Thymus (tissue), 11 donors: ENCODE results near the gene SEL1L3. TPM values are rescaled to one million over a fixed set of nuclear protein-coding genes. Genes with fewer than 3 reads are reported as not detected.

Experiments used
- DNase-seq, 9 donors: peaks; one replicate each; pipeline ENCODE4 v3.0.0-alpha.2; 2013; ENCODE audit warnings: low spot score in 9 of 9, low read depth in 6 of 9, missing footprints in 1 of 9
- H3K27ac ChIP-seq, 2 donors: one replicate each; pipeline ENCODE4 v1.5.1; 2013; ENCODE audit warnings: control low read depth in 1 of 2, low read depth in 1 of 2, low read length in 1 of 2, mild to moderate bottlenecking in 1 of 2, moderate library complexity in 1 of 2
- H3K27me3 ChIP-seq, 2 donors: one replicate each; pipeline ENCODE4 v1.5.1; 2013; ENCODE audit warnings: low read length in 1 of 2; ENCODE audit not compliant: control insufficient read depth in 2 of 2, insufficient read depth in 1 of 2
- H3K36me3 ChIP-seq, 2 donors: one replicate each; pipeline ENCODE4 v1.5.1; 2013; ENCODE audit warnings: low read length in 1 of 2, mild to moderate bottlenecking in 1 of 2, moderate library complexity in 1 of 2; ENCODE audit not compliant: control insufficient read depth in 2 of 2, insufficient read depth in 2 of 2
- H3K4me1 ChIP-seq, 2 donors: one replicate each; pipeline ENCODE4 v1.5.1; 2013; ENCODE audit warnings: low read length in 2 of 2; ENCODE audit not compliant: control insufficient read depth in 2 of 2, insufficient read depth in 2 of 2
- H3K4me3 ChIP-seq, 2 donors: one replicate each; pipeline ENCODE4 v1.5.1; 2013; ENCODE audit warnings: low read length in 2 of 2, control low read depth in 1 of 2, mild to moderate bottlenecking in 1 of 2
- H3K9me3 ChIP-seq, 2 donors: one replicate each; pipeline ENCODE4 v1.5.1; 2013; ENCODE audit warnings: low read length in 1 of 2, mild to moderate bottlenecking in 1 of 2; ENCODE audit not compliant: control insufficient read depth in 2 of 2, insufficient read depth in 1 of 2
- WGBS: extraction: QIAGEN DNeasy Blood & Tissue Kit; methylation state at CpG from one replicate; pipeline ENCODE4 v1.1.7; 2013; 5-methylcytosine and 5-hydroxymethylcytosine counted together
- polyA plus RNA-seq: library from polyadenylated mRNA; stranded (reverse); fragments of 200-250 nt; gene quantifications from one replicate; pipeline ENCODE4 v1.2.3, GENCODE V29; 2013
- total RNA-seq: library from RNA; stranded (reverse); fragments of 120-200 nt; gene quantifications from one replicate; pipeline ENCODE4 v1.2.4, GENCODE V29; 2013
- donor health status: healthy.

Gene SEL1L3
- total and polyA plus RNA-seq, 2 donors, result 6.8 to 27.4 TPM

GRCh38 chr4:25818876-25819275 lies 43.9 kb downstream of the SEL1L3 start:
- no peaks in the 10 kb centered on the region for H3K4me1 ChIP-seq
- no peak overlapping the region for H3K4me3 ChIP-seq
- no peaks in the 10 kb centered on the region for H3K36me3 ChIP-seq
- DNase-seq, result no peak
- H3K27ac ChIP-seq, result no peak overlapping the region
- H3K9me3 ChIP-seq, result no peaks in the 10 kb centered on the region
- WGBS, result 85% methylated on average over 4 of the region's 4 CpGs
- H3K27me3 ChIP-seq, result no peaks in the 10 kb centered on the region

- Histone ChIP-seq H3K9me3 (no peaks in the 10 kb centered on the region), H3K27me3 (no peaks in the 10 kb centered on the region), H3K4me1 (no peaks in the 10 kb centered on the region), H3K36me3 (no peaks in the 10 kb centered on the region), H3K27ac (no peak overlapping the region), H3K4me3 (no peak overlapping the region)
- no peak for DNase-seq
- WGBS, result 98% methylated on average over 2 of the region's 2 CpGs
These were observed 44.4 kb downstream of the SEL1L3 start for GRCh38 chr4:25818371-25818871.

- H3K36me3 ChIP-seq, result no peaks in the 10 kb centered on the region
- WGBS, result 94% methylated on average over 8 of the region's 8 CpGs
These were observed 45.6 kb downstream of the SEL1L3 start for GRCh38 chr4:25817059-25817681.

GRCh38 chr4:25816591-25817058 lies 46.2 kb downstream of the SEL1L3 start:
- WGBS, result 97% methylated on average over 2 of the region's 2 CpGs
- H3K27ac ChIP-seq, result no peak overlapping the region
- H3K4me1 ChIP-seq, result no peaks in the 10 kb centered on the region
- no peaks in the 10 kb centered on the region for H3K27me3 ChIP-seq
- H3K4me3 ChIP-seq, result no peak overlapping the region
- no peaks in the 10 kb centered on the region for H3K36me3 ChIP-seq
- H3K9me3 ChIP-seq, result no peaks in the 10 kb centered on the region
- DNase-seq, result no peak

More at GRCh38 chr4:25817059-25817681, 45.6 kb downstream of the SEL1L3 start:
- H3K4me3 ChIP-seq, result no peak overlapping the region
- no peaks in the 10 kb centered on the region for H3K9me3 ChIP-seq
- DNase-seq, result no peak
- H3K27ac ChIP-seq, result no peak overlapping the region
- H3K27me3 ChIP-seq, result no peaks in the 10 kb centered on the region
- H3K4me1 ChIP-seq, result no peaks in the 10 kb centered on the region

- H3K27ac ChIP-seq, result no peak overlapping the region
- H3K4me3 ChIP-seq, result no peak overlapping the region
- H3K36me3 ChIP-seq, result no peaks in the 10 kb centered on the region
- no peaks in the 10 kb centered on the region for H3K27me3 ChIP-seq
- no peaks in the 10 kb centered on the region for H3K4me1 ChIP-seq
- no peak for DNase-seq
- H3K9me3 ChIP-seq, result no peaks in the 10 kb centered on the region
- 98% methylated on average over 5 of the region's 5 CpGs for WGBS
These were observed 47.2 kb downstream of the SEL1L3 start for GRCh38 chr4:25815586-25815985.

GRCh38 chr4:25814301-25815136 lies 48.3 kb downstream of the SEL1L3 start:
- peak in 1 of 9 donors; percentile 20 for DNase-seq
- no peak overlapping the region for H3K4me3 ChIP-seq
- no peaks in the 10 kb centered on the region for H3K9me3 ChIP-seq
- WGBS, result 86% methylated on average over 13 of the region's 13 CpGs
- H3K36me3 ChIP-seq, result no peaks in the 10 kb centered on the region
- no peaks in the 10 kb centered on the region for H3K27me3 ChIP-seq
- no peak overlapping the region for H3K27ac ChIP-seq
- no peaks in the 10 kb centered on the region for H3K4me1 ChIP-seq

- 90% methylated on average over 9 of the region's 9 CpGs for WGBS
- Histone ChIP-seq H3K4me3 (no peak overlapping the region), H3K27ac (no peak overlapping the region), H3K36me3 (no peaks in the 10 kb centered on the region), H3K9me3 (no peaks in the 10 kb centered on the region), H3K27me3 (no peaks in the 10 kb centered on the region), H3K4me1 (no peaks in the 10 kb centered on the region)
- DNase-seq, result no peak
These were observed 49.2 kb downstream of the SEL1L3 start for GRCh38 chr4:25813448-25814106.

GRCh38 chr4:25811841-25812240 lies 50.9 kb downstream of the SEL1L3 start:
- Histone ChIP-seq H3K9me3 (no peaks in the 10 kb centered on the region), H3K27ac (no peak overlapping the region), H3K4me1 (no peaks in the 10 kb centered on the region), H3K36me3 (no peaks in the 10 kb centered on the region), H3K27me3 (no peaks in the 10 kb centered on the region), H3K4me3 (no peak overlapping the region)
- no peak for DNase-seq
- WGBS, result 96% methylated on average over 9 of the region's 9 CpGs

- H3K27ac ChIP-seq, result no peak overlapping the region
- 97% methylated on average over 4 of the region's 4 CpGs for WGBS
- H3K4me3 ChIP-seq, result no peak overlapping the region
- no peaks in the 10 kb centered on the region for H3K27me3 ChIP-seq
- H3K36me3 ChIP-seq, result no peaks in the 10 kb centered on the region
- no peak for DNase-seq
- H3K9me3 ChIP-seq, result no peaks in the 10 kb centered on the region
- H3K4me1 ChIP-seq, result no peaks in the 10 kb centered on the region
These were observed 51.5 kb downstream of the SEL1L3 start for GRCh38 chr4:25811374-25811690.
